Measurements from ENCODE around the gene THUMPD1. TPM values are rescaled to one million over a fixed set of nuclear protein-coding genes. Genes with fewer than 3 reads are reported as not detected.

Gene THUMPD1
- 100 to 1,000 TPM in 1 of 5 experiments, 10 to 100 TPM in 4; 41.9 to 107 (median 72.5) TPM for total RNA-seq
- 10 to 100 TPM; 72.7 to 72.9 TPM for polyA plus RNA-seq
- 209 reads per million, percentile 93 among the genes with 10 or more reads in this experiment for total RNA-seq

GRCh38 chr16:20741554-20742285 is at the start of gene THUMPD1:
Gene THUMPD1, minus strand, starts transcription at chr16:20741818. Its CDS starts 79 bp downstream, at chr16:20741739.
- peak; percentile 88 to 97 (median 95) for DNase-seq
- Histone ChIP-seq H3K9me3 (ENCODE audit: control insufficient read depth in 2 of 3, low read length in 3 of 3) (no peaks in the 10 kb centered on the region), H3K36me3 (ENCODE audit: control insufficient read depth in 2 of 3, insufficient read depth in 3 of 3, low read length in 3 of 3) (peaks cover 4 to 25% (median 18%) of the 10 kb centered on the region in 3 experiments), H3K4me3 (ENCODE audit: low read length) (peak within 1 kb of the TSS; percentile 100), H3K4me1 (ENCODE audit: control insufficient read depth in 2 of 2, insufficient read depth in 2 of 2, low read length in 2 of 2) (peaks cover 12 to 25% of the 10 kb centered on the region in 2 donors), H3K27ac (ENCODE audit: low read depth, low read length) (peak within 1 kb of the TSS; percentile 93), H3K27me3 (ENCODE audit: control insufficient read depth in 2 of 2, insufficient read depth in 2 of 2, low read length in 2 of 2) (no peaks in the 10 kb centered on the region)
- ChIA-PET CTCF (interaction anchor here (0.6 to 0.7 kb wide), 2 partner anchors 22 to 1816 kb away, joined by 3 to 4 read pairs; partner anchors contain the start of genes ACSM3 and SMG1), POLR2A (interaction anchor here (1.0 to 2.4 kb wide), 5 partner anchors 9 to 65 kb away, joined by 3 to 19 read pairs (median 8); partner anchors contain the start of gene ACSM3)
- H3K36me3 Mint-ChIP-seq, result peaks cover 3 to 16% (median 11%) of the 10 kb centered on the region in 5 donors
- H3K27ac Mint-ChIP-seq, result peak within 1 kb of the TSS; percentile 90 to 99 (median 98)
- peak; percentile 97 for ATAC-seq
- H3K4me3 Mint-ChIP-seq, result peak within 1 kb of the TSS; percentile 93 to 98 (median 96)
- H3K27me3 Mint-ChIP-seq, result peaks cover 0 to 2% (median 0%) of the 10 kb centered on the region in 5 donors
- intact Hi-C loops (cut with micrococcal nuclease), result loop anchor here (1.0 to 5.0 kb wide), 14 partner anchors 22 to 1556 kb away; partner anchors contain the start of genes CCP110 (in 2 of the 2), DCUN1D3 (in 2 of the 2), ERI2 (in 2 of the 2) and LYRM1 (in 2 of the 2)
- peaks cover 0 to 6% (median 2%) of the 10 kb centered on the region in 11 donors for H3K9me3 Mint-ChIP-seq
- H3K4me1 Mint-ChIP-seq, result peaks cover 10 to 35% (median 26%) of the 10 kb centered on the region in 7 donors

- intact Hi-C loops (cut with micrococcal nuclease), result no loop called here
- CTCF ChIA-PET, result interaction anchor here (0.6 kb wide), 1 partner anchor 368 kb away, joined by 5 read pairs; no protein-coding TSS in a partner anchor
- H3K9me3 Mint-ChIP-seq, result no peaks in the 10 kb centered on the region
- DNase-seq (no peak), ATAC-seq (no peak)
- no peaks in the 10 kb centered on the region for H3K27me3 Mint-ChIP-seq
- POLR2A ChIA-PET, result no interaction called here
- H3K4me1 Mint-ChIP-seq, result no peaks in the 10 kb centered on the region
- Histone ChIP-seq H3K4me1 (ENCODE audit: control insufficient read depth in 2 of 2, insufficient read depth in 2 of 2, low read length in 2 of 2) (no peaks in the 10 kb centered on the region), H3K27ac (ENCODE audit: low read depth, low read length) (no peak overlapping the region), H3K27me3 (ENCODE audit: control insufficient read depth in 2 of 2, insufficient read depth in 2 of 2, low read length in 2 of 2) (no peaks in the 10 kb centered on the region), H3K9me3 (ENCODE audit: control insufficient read depth in 2 of 3, low read length in 3 of 3) (no peaks in the 10 kb centered on the region), H3K36me3 (ENCODE audit: control insufficient read depth in 2 of 3, insufficient read depth in 3 of 3, low read length in 3 of 3) (no peaks in the 10 kb centered on the region), H3K4me3 (ENCODE audit: low read length) (no peak overlapping the region)
- peaks cover 0 to 23% (median 0%) of the 10 kb centered on the region in 5 donors for H3K36me3 Mint-ChIP-seq
- H3K4me3 Mint-ChIP-seq, result no peak overlapping the region
- no peak overlapping the region for H3K27ac Mint-ChIP-seq
These were observed 47.5 kb upstream of the THUMPD1 start for GRCh38 chr16:20789130-20789529.

GRCh38 chr16:20784204-20784603 is 42.6 kb upstream of the THUMPD1 start:
- ChIA-PET CTCF (interaction anchor here (1.2 kb wide), 1 partner anchor 8 kb away, joined by 4 read pairs; no protein-coding TSS in a partner anchor), POLR2A (no interaction called here)
- H3K4me1 ChIP-seq (ENCODE audit: control insufficient read depth in 2 of 2, insufficient read depth in 2 of 2, low read length in 2 of 2), result no peaks in the 10 kb centered on the region
- Mint-ChIP-seq H3K9me3 (no peaks in the 10 kb centered on the region), H3K36me3 (peaks cover 0 to 20% (median 6%) of the 10 kb centered on the region in 5 donors), H3K4me3 (no peak overlapping the region), H3K27ac (no peak overlapping the region), H3K4me1 (no peaks in the 10 kb centered on the region), H3K27me3 (no peaks in the 10 kb centered on the region)
- no peak for DNase-seq
- intact Hi-C loops (cut with micrococcal nuclease), result no loop called here
- H3K27ac ChIP-seq (ENCODE audit: low read depth, low read length), result no peak overlapping the region
- ATAC-seq, result no peak
- H3K27me3 ChIP-seq (ENCODE audit: control insufficient read depth in 2 of 2, insufficient read depth in 2 of 2, low read length in 2 of 2), result no peaks in the 10 kb centered on the region
- no peaks in the 10 kb centered on the region for H3K9me3 ChIP-seq (ENCODE audit: control insufficient read depth in 2 of 3, low read length in 3 of 3)
- H3K4me3 ChIP-seq (ENCODE audit: low read length), result no peak overlapping the region
- peaks cover 0 to 4% (median 0%) of the 10 kb centered on the region in 3 experiments for H3K36me3 ChIP-seq (ENCODE audit: control insufficient read depth in 2 of 3, insufficient read depth in 3 of 3, low read length in 3 of 3)

GRCh38 chr16:20782470-20782869 is 40.9 kb upstream of the THUMPD1 start:
- ATAC-seq, result no peak
- intact Hi-C loops (cut with micrococcal nuclease), result no loop called here
- Mint-ChIP-seq H3K4me3 (no peak overlapping the region), H3K36me3 (peaks cover 0 to 23% (median 6%) of the 10 kb centered on the region in 5 donors), H3K27ac (no peak overlapping the region), H3K4me1 (no peaks in the 10 kb centered on the region), H3K9me3 (no peaks in the 10 kb centered on the region), H3K27me3 (no peaks in the 10 kb centered on the region)
- no peak overlapping the region for H3K4me3 ChIP-seq (ENCODE audit: low read length)
- ChIA-PET CTCF (no interaction called here), POLR2A (no interaction called here)
- no peaks in the 10 kb centered on the region for H3K4me1 ChIP-seq (ENCODE audit: control insufficient read depth in 2 of 2, insufficient read depth in 2 of 2, low read length in 2 of 2)
- H3K27me3 ChIP-seq (ENCODE audit: control insufficient read depth in 2 of 2, insufficient read depth in 2 of 2, low read length in 2 of 2), result no peaks in the 10 kb centered on the region
- H3K9me3 ChIP-seq (ENCODE audit: control insufficient read depth in 2 of 3, low read length in 3 of 3), result no peaks in the 10 kb centered on the region
- no peak overlapping the region for H3K27ac ChIP-seq (ENCODE audit: low read depth, low read length)
- peaks cover 0 to 13% (median 0%) of the 10 kb centered on the region in 3 experiments for H3K36me3 ChIP-seq (ENCODE audit: control insufficient read depth in 2 of 3, insufficient read depth in 3 of 3, low read length in 3 of 3)
- DNase-seq, result no peak

- Mint-ChIP-seq H3K27ac (no peak overlapping the region), H3K4me1 (peaks cover 0 to 4% (median 0%) of the 10 kb centered on the region in 7 donors), H3K27me3 (no peaks in the 10 kb centered on the region), H3K36me3 (peaks cover 0 to 25% (median 6%) of the 10 kb centered on the region in 5 donors), H3K4me3 (no peak overlapping the region), H3K9me3 (no peaks in the 10 kb centered on the region)
- no peak overlapping the region for H3K27ac ChIP-seq (ENCODE audit: low read depth, low read length)
- ATAC-seq (no peak), DNase-seq (no peak)
- no peaks in the 10 kb centered on the region for H3K9me3 ChIP-seq (ENCODE audit: control insufficient read depth in 2 of 3, low read length in 3 of 3)
- H3K27me3 ChIP-seq (ENCODE audit: control insufficient read depth in 2 of 2, insufficient read depth in 2 of 2, low read length in 2 of 2), result no peaks in the 10 kb centered on the region
- ChIA-PET POLR2A (no interaction called here), CTCF (no interaction called here)
- H3K4me1 ChIP-seq (ENCODE audit: control insufficient read depth in 2 of 2, insufficient read depth in 2 of 2, low read length in 2 of 2), result no peaks in the 10 kb centered on the region
- no peak overlapping the region for H3K4me3 ChIP-seq (ENCODE audit: low read length)
- H3K36me3 ChIP-seq (ENCODE audit: control insufficient read depth in 2 of 3, insufficient read depth in 3 of 3, low read length in 3 of 3), result peaks cover 0 to 14% (median 0%) of the 10 kb centered on the region in 3 experiments
- intact Hi-C loops (cut with micrococcal nuclease), result no loop called here
These were observed 40.1 kb upstream of the THUMPD1 start for GRCh38 chr16:20781697-20782096.

- H3K27ac Mint-ChIP-seq, result no peak overlapping the region
- H3K27me3 ChIP-seq (ENCODE audit: control insufficient read depth in 2 of 2, insufficient read depth in 2 of 2, low read length in 2 of 2), result no peaks in the 10 kb centered on the region
- H3K4me1 ChIP-seq (ENCODE audit: control insufficient read depth in 2 of 2, insufficient read depth in 2 of 2, low read length in 2 of 2), result no peaks in the 10 kb centered on the region
- no peak overlapping the region for H3K4me3 Mint-ChIP-seq
- H3K4me3 ChIP-seq (ENCODE audit: low read length), result no peak overlapping the region
- CTCF ChIA-PET, result interaction anchor here (0.6 kb wide), 1 partner anchor 274 kb away, joined by 3 read pairs; no protein-coding TSS in a partner anchor
- peaks cover 0 to 4% (median 0%) of the 10 kb centered on the region in 7 donors for H3K4me1 Mint-ChIP-seq
- DNase-seq (peak; percentile 8 to 54 (median 27)), ATAC-seq (peak; percentile 73)
- H3K9me3 Mint-ChIP-seq, result no peaks in the 10 kb centered on the region
- H3K36me3 ChIP-seq (ENCODE audit: control insufficient read depth in 2 of 3, insufficient read depth in 3 of 3, low read length in 3 of 3), result peaks cover 0 to 11% (median 0%) of the 10 kb centered on the region in 3 experiments
- no peak overlapping the region for H3K27ac ChIP-seq (ENCODE audit: low read depth, low read length)
- H3K36me3 Mint-ChIP-seq, result peaks cover 0 to 20% (median 6%) of the 10 kb centered on the region in 5 donors
- POLR2A ChIA-PET, result no interaction called here
- intact Hi-C loops (cut with micrococcal nuclease), result loop anchor here in 1 of 2 donors (1.0 kb wide), 1 partner anchor 309 kb away; no protein-coding TSS in a partner anchor
- peaks cover 0 to 3% (median 0%) of the 10 kb centered on the region in 5 donors for H3K27me3 Mint-ChIP-seq
- no peaks in the 10 kb centered on the region for H3K9me3 ChIP-seq (ENCODE audit: control insufficient read depth in 2 of 3, low read length in 3 of 3)
These were observed 33.2 kb upstream of the THUMPD1 start for GRCh38 chr16:20774703-20775362.
